ENCODE measurements around the gene XPR1.

XPR1 gene

GRCh38 chr1:180923021-180923841, 291.4 kb downstream of the XPR1 start:
- no peaks in the 10 kb centered on the region for H3K9me3 ChIP-seq
- peaks cover 24% of the 10 kb centered on the region for H3K4me1 ChIP-seq
- DNase-seq (ENCODE audit: low spot score in 2 of 2): peak; percentile 91 to 95
- H3K4me3 ChIP-seq: peak overlapping the region; percentile 6; the same call in 1 of the 2 replicates
- no peaks in the 10 kb centered on the region for H3K27me3 ChIP-seq (ENCODE audit: low read depth)
- H3K36me3 ChIP-seq (replicated peaks): no peaks in the 10 kb centered on the region
- in situ Hi-C loops (cut with MboI; ENCODE audit: low sequenced_read_pairs): no loop called here

GRCh38 chr1:180923887-180924286, 292.1 kb downstream of the XPR1 start:
- H3K36me3 ChIP-seq (replicated peaks): no peaks in the 10 kb centered on the region
- no peak overlapping the region for H3K4me3 ChIP-seq
- in situ Hi-C loops (cut with MboI; ENCODE audit: low sequenced_read_pairs): no loop called here
- H3K27me3 ChIP-seq (ENCODE audit: low read depth): no peaks in the 10 kb centered on the region
- peaks cover 24% of the 10 kb centered on the region for H3K4me1 ChIP-seq
- DNase-seq (ENCODE audit: low spot score in 2 of 2): no peak
- no peaks in the 10 kb centered on the region for H3K9me3 ChIP-seq

- in situ Hi-C loops (cut with MboI; ENCODE audit: low sequenced_read_pairs): no loop called here
- Histone ChIP-seq H3K4me3 (no peak overlapping the region), H3K27me3 (ENCODE audit: low read depth) (no peaks in the 10 kb centered on the region), H3K36me3 (replicated peaks) (no peaks in the 10 kb centered on the region), H3K9me3 (no peaks in the 10 kb centered on the region), H3K4me1 (peaks cover 24% of the 10 kb centered on the region)
- no peak for DNase-seq (ENCODE audit: low spot score in 2 of 2)
Observed at GRCh38 chr1:180924939-180925338, 293.1 kb downstream of the XPR1 start.

GRCh38 chr1:180925471-180926051, 293.7 kb downstream of the XPR1 start:
- Histone ChIP-seq H3K4me1 (peaks cover 24% of the 10 kb centered on the region), H3K27me3 (ENCODE audit: low read depth) (no peaks in the 10 kb centered on the region), H3K4me3 (no peak overlapping the region), H3K9me3 (no peaks in the 10 kb centered on the region), H3K36me3 (replicated peaks) (no peaks in the 10 kb centered on the region)
- DNase-seq (ENCODE audit: low spot score in 2 of 2): peak in 1 of 2 experiments; percentile 29
- in situ Hi-C loops (cut with MboI; ENCODE audit: low sequenced_read_pairs): no loop called here

- no peaks in the 10 kb centered on the region for H3K36me3 ChIP-seq (replicated peaks)
- no peak overlapping the region for H3K4me3 ChIP-seq
- H3K9me3 ChIP-seq: no peaks in the 10 kb centered on the region
- no peak for DNase-seq (ENCODE audit: low spot score in 2 of 2)
- peaks cover 24% of the 10 kb centered on the region for H3K4me1 ChIP-seq
- H3K27me3 ChIP-seq (ENCODE audit: low read depth): no peaks in the 10 kb centered on the region
- in situ Hi-C loops (cut with MboI; ENCODE audit: low sequenced_read_pairs): no loop called here
Observed at GRCh38 chr1:180926164-180926981, 294.6 kb downstream of the XPR1 start.

- H3K4me3 ChIP-seq: no peak overlapping the region
- H3K36me3 ChIP-seq (replicated peaks): no peaks in the 10 kb centered on the region
- peaks cover 24% of the 10 kb centered on the region for H3K4me1 ChIP-seq
- in situ Hi-C loops (cut with MboI; ENCODE audit: low sequenced_read_pairs): no loop called here
- H3K9me3 ChIP-seq: no peaks in the 10 kb centered on the region
- no peaks in the 10 kb centered on the region for H3K27me3 ChIP-seq (ENCODE audit: low read depth)
- DNase-seq (ENCODE audit: low spot score in 2 of 2): no peak
Observed at GRCh38 chr1:180927348-180927747, 295.5 kb downstream of the XPR1 start.

- in situ Hi-C loops (cut with MboI; ENCODE audit: low sequenced_read_pairs): no loop called here
- Histone ChIP-seq H3K4me1 (peaks cover 20% of the 10 kb centered on the region), H3K9me3 (no peaks in the 10 kb centered on the region), H3K27me3 (ENCODE audit: low read depth) (no peaks in the 10 kb centered on the region), H3K4me3 (no peak overlapping the region), H3K36me3 (replicated peaks) (no peaks in the 10 kb centered on the region)
- no peak for DNase-seq (ENCODE audit: low spot score in 2 of 2)
Observed at GRCh38 chr1:180927841-180928240, 296.0 kb downstream of the XPR1 start.

- in situ Hi-C loops (cut with MboI; ENCODE audit: low sequenced_read_pairs): no loop called here
- no peaks in the 10 kb centered on the region for H3K36me3 ChIP-seq (replicated peaks)
- DNase-seq (ENCODE audit: low spot score in 2 of 2): no peak
- no peaks in the 10 kb centered on the region for H3K9me3 ChIP-seq
- H3K4me1 ChIP-seq: peaks cover 15% of the 10 kb centered on the region
- H3K27me3 ChIP-seq (ENCODE audit: low read depth): no peaks in the 10 kb centered on the region
- no peak overlapping the region for H3K4me3 ChIP-seq
Observed at GRCh38 chr1:180928331-180929230, 296.8 kb downstream of the XPR1 start.

- H3K4me1 ChIP-seq: peaks cover 10% of the 10 kb centered on the region
- in situ Hi-C loops (cut with MboI; ENCODE audit: low sequenced_read_pairs): no loop called here
Observed at GRCh38 chr1:180929389-180929788, 297.6 kb downstream of the XPR1 start.

GRCh38 chr1:180930687-180931086, 298.9 kb downstream of the XPR1 start:
- no peaks in the 10 kb centered on the region for H3K36me3 ChIP-seq (replicated peaks)
- no peak overlapping the region for H3K4me3 ChIP-seq
- in situ Hi-C loops (cut with MboI; ENCODE audit: low sequenced_read_pairs): no loop called here
- H3K27me3 ChIP-seq (ENCODE audit: low read depth): no peaks in the 10 kb centered on the region
- DNase-seq (ENCODE audit: low spot score in 2 of 2): no peak
- H3K4me1 ChIP-seq: peaks cover 1% of the 10 kb centered on the region
- H3K9me3 ChIP-seq: no peaks in the 10 kb centered on the region

More at GRCh38 chr1:180929389-180929788, 297.6 kb downstream of the XPR1 start:
- Histone ChIP-seq H3K27me3 (ENCODE audit: low read depth) (no peaks in the 10 kb centered on the region), H3K4me3 (no peak overlapping the region), H3K9me3 (no peaks in the 10 kb centered on the region), H3K36me3 (replicated peaks) (no peaks in the 10 kb centered on the region)
- no peak for DNase-seq (ENCODE audit: low spot score in 2 of 2)

- in situ Hi-C loops (cut with MboI; ENCODE audit: low sequenced_read_pairs): no loop called here
- DNase-seq (ENCODE audit: low spot score in 2 of 2): no peak
- H3K4me1 ChIP-seq: no peaks in the 10 kb centered on the region; the same call in none of the 2 replicates
- H3K27me3 ChIP-seq (ENCODE audit: low read depth): no peaks in the 10 kb centered on the region
- H3K9me3 ChIP-seq: no peaks in the 10 kb centered on the region
- H3K4me3 ChIP-seq: no peak overlapping the region
- H3K36me3 ChIP-seq (replicated peaks): no peaks in the 10 kb centered on the region
Observed at GRCh38 chr1:180931529-180931928, 299.7 kb downstream of the XPR1 start.

GRCh38 chr1:180932378-180932777, 300.6 kb downstream of the XPR1 start:
- in situ Hi-C loops (cut with MboI; ENCODE audit: low sequenced_read_pairs): no loop called here
- H3K27me3 ChIP-seq (ENCODE audit: low read depth): no peaks in the 10 kb centered on the region

GRCh38 chr1:180933141-180933540, 301.3 kb downstream of the XPR1 start:
- Histone ChIP-seq H3K36me3 (replicated peaks) (no peaks in the 10 kb centered on the region), H3K27me3 (ENCODE audit: low read depth) (no peaks in the 10 kb centered on the region), H3K4me1 (no peaks in the 10 kb centered on the region; the same call in 1 of the 2 replicates), H3K4me3 (no peak overlapping the region), H3K9me3 (no peaks in the 10 kb centered on the region)
- in situ Hi-C loops (cut with MboI; ENCODE audit: low sequenced_read_pairs): no loop called here
- DNase-seq (ENCODE audit: low spot score in 2 of 2): no peak

More at GRCh38 chr1:180932378-180932777, 300.6 kb downstream of the XPR1 start:
- no peaks in the 10 kb centered on the region; the same call in none of the 2 replicates for H3K4me1 ChIP-seq
- H3K9me3 ChIP-seq: no peaks in the 10 kb centered on the region
- H3K4me3 ChIP-seq: no peak overlapping the region
- no peaks in the 10 kb centered on the region for H3K36me3 ChIP-seq (replicated peaks)
- no peak for DNase-seq (ENCODE audit: low spot score in 2 of 2)
